HG03196 (cell line): ENCODE measurements around the gene WDR35.

Experiments
- ATAC-seq: cut with Tn5 transposase; IDR thresholded peaks from one replicate; pipeline ENCODE4 v1.9.1; 2021; ENCODE audit not compliant: unreplicated experiment

Gene WDR35

GRCh38 chr2:19989667-19990415, at the start of gene WDR35:
WDR35 (minus strand) TSS chr2:19990105; CDS start chr2:19990015, 90 bp downstream.
- peak; percentile 95 for ATAC-seq

GRCh38 chr2:20037660-20038059, 47.8 kb upstream of the WDR35 start:
- ATAC-seq: no peak

GRCh38 chr2:20035955-20036666, 46.2 kb upstream of the WDR35 start:
- ATAC-seq: no peak

GRCh38 chr2:20034821-20035220, 44.9 kb upstream of the WDR35 start:
- no peak for ATAC-seq

GRCh38 chr2:20034218-20034617, 44.3 kb upstream of the WDR35 start:
- ATAC-seq: no peak

- ATAC-seq: no peak
Measured at GRCh38 chr2:20033322-20033721, 43.4 kb upstream of the WDR35 start.

- ATAC-seq: no peak
Measured at GRCh38 chr2:20030224-20030623, 40.3 kb upstream of the WDR35 start.

GRCh38 chr2:20027705-20028434, 38.0 kb upstream of the WDR35 start:
- ATAC-seq: no peak

- no peak for ATAC-seq
Measured at GRCh38 chr2:20027260-20027677, 37.4 kb upstream of the WDR35 start.

- no peak for ATAC-seq
Measured at GRCh38 chr2:20025065-20025786, 35.3 kb upstream of the WDR35 start.

GRCh38 chr2:20023688-20024087, 33.8 kb upstream of the WDR35 start:
- ATAC-seq: no peak

GRCh38 chr2:20021405-20022009, 31.6 kb upstream of the WDR35 start:
- no peak for ATAC-seq

- no peak for ATAC-seq
Measured at GRCh38 chr2:20019747-20020146, 29.8 kb upstream of the WDR35 start.

- ATAC-seq: no peak
Measured at GRCh38 chr2:20018601-20019152, 28.8 kb upstream of the WDR35 start.

GRCh38 chr2:20016346-20016745, 26.4 kb upstream of the WDR35 start:
- no peak for ATAC-seq

- no peak for ATAC-seq
Measured at GRCh38 chr2:20015482-20016083, 25.7 kb upstream of the WDR35 start.

- no peak for ATAC-seq
Measured at GRCh38 chr2:20013126-20013849, 23.4 kb upstream of the WDR35 start.

- ATAC-seq: no peak
Measured at GRCh38 chr2:20012282-20013125, 22.6 kb upstream of the WDR35 start, which contains the start of gene MATN3. MATN3 (minus strand) TSS chr2:20012668; CDS start chr2:20012631, 37 bp downstream.

- ATAC-seq: no peak
Measured at GRCh38 chr2:20012032-20012281, 22.1 kb upstream of the WDR35 start.
